Sigmoid colon (tissue), 4 donors: Measurements from ENCODE around the gene USP30.

Source experiments
- CTCF ChIP-seq, 4 experiments: fragments of 450-650 bp in 3 of 4; fragments of 200-600 bp in 1 of 4; IDR thresholded peaks; one replicate each; pipeline ENCODE4 v1.5.1; 2016 to 2019; ENCODE audit warnings: antibody characterized with exemption in 4 of 4, mild to moderate bottlenecking in 3 of 4, moderate library complexity in 2 of 4
- POLR2A ChIP-seq, 2 donors: fragments of 450-650 bp; IDR thresholded peaks; one replicate each; pipeline ENCODE4 v1.6.1; 2016; ENCODE audit warnings: antibody characterized with exemption in 2 of 2, mild to moderate bottlenecking in 2 of 2, moderate library complexity in 2 of 2
- POLR2AphosphoS5 ChIP-seq, 4 donors: sonication (generic); formaldehyde crosslinking; IDR thresholded peaks; one replicate each; pipeline ENCODE4 v1.6.1; 2017; ENCODE audit warnings: antibody characterized with exemption in 4 of 4

DNA sequence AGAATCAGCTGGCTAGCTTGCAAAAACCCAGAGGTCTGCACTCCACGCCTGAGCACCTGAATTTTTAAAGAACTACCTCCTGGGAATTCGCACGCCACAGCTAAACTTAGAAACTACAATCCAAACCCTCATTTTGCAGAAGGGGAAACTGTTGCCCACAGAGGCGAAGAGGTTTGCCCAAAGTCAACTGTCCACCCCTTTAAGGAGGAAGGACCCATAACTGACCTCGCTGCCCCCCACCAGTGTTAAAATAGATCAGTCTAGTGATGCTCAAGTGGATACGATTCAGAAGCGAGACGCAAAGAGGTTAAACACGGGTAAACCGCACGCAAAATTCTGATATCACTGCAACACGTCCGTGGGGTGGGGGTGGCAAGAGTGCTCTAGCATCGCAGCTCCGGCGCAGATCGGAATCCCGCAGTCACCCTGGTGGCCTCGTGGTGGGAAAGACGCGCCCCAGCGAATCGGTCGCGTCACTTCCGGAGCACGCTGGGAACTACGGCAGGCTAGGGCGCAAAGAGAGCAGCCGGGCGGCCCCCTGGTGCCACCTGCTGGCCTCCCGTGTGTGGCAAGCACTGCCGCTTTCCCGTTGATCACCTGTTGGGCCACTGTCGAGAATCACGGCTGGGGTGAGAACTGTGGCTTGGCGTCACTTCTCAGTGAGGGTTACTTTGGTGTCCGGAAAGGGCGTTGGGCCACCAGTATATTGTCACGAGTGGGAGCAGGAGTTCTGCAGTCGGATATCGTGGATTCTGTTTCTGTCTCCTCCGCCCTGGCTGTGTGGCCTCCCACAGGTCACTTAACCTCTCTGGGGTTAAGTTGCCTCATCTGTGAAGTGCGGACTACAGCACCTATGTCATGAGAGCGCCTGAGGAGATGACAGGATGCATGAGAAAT, 40.9 kb downstream of the USP30 start, which contains the start of gene ALKBH2:
- TF ChIP-seq CTCF (IDR thresholded peaks at IDR 0.05) (peak; percentile 93 to 98 (median 95)), POLR2A (IDR thresholded peaks at IDR 0.05) (peak in 1 of 2 donors; percentile 17), POLR2AphosphoS5 (IDR thresholded peaks at IDR 0.05) (peak; percentile 69 to 90 (median 77))
